ENCODE measurements around the gene MYCBPAP. TPM values are rescaled to one million over a fixed set of nuclear protein-coding genes. Genes with fewer than 3 reads are reported as not detected.

MYCBPAP gene
- total RNA-seq, 4 donors from 2014 or later = not detected

DNA sequence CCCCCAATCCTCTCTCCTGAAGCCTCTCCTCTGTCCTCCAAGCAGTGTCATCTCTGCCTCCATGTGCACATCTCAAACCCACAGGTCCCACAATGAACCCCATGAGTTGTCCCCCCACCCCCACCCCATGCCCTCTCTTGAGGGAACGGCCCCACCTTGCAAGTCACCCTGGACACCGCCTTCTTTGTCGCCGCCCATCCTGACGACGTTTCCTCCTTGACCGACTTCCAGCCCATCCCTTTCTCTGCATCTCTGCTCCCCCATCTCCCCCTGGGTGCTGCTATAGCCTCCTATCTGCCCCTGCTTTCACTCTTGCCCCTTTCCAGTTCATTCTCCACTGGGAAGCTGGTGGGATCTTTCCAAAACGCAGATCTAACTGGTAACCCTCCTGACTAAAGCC lies 37.1 kb downstream of the MYCBPAP start:
- intact Hi-C loops (cut with DNase I; ENCODE audit: low total_unique reads) = loop anchor here (5.0 kb wide), 1 partner anchor 407 kb away; no protein-coding TSS in a partner anchor
- Histone ChIP-seq H3K4me1 (peaks cover 16 to 28% of the 10 kb centered on the region in 2 donors), H3K4me3 (no peak overlapping the region), H3K27ac (no peak overlapping the region), H3K9me3 (no peaks in the 10 kb centered on the region), H3K36me3 (peaks cover 0 to 7% of the 10 kb centered on the region in 2 donors), H3K27me3 (no peaks in the 10 kb centered on the region)
- no peak for DNase-seq
- TF ChIP-seq, protein P1, sequence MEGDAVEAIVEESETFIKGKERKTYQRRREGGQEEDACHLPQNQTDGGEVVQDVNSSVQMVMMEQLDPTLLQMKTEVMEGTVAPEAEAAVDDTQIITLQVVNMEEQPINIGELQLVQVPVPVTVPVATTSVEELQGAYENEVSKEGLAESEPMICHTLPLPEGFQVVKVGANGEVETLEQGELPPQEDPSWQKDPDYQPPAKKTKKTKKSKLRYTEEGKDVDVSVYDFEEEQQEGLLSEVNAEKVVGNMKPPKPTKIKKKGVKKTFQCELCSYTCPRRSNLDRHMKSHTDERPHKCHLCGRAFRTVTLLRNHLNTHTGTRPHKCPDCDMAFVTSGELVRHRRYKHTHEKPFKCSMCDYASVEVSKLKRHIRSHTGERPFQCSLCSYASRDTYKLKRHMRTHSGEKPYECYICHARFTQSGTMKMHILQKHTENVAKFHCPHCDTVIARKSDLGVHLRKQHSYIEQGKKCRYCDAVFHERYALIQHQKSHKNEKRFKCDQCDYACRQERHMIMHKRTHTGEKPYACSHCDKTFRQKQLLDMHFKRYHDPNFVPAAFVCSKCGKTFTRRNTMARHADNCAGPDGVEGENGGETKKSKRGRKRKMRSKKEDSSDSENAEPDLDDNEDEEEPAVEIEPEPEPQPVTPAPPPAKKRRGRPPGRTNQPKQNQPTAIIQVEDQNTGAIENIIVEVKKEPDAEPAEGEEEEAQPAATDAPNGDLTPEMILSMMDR (IDR thresholded peaks at IDR 0.05 in 4 of 5, conservative IDR thresholded peaks at IDR 0.05 in 1 of 5) = no peak
- TF ChIP-seq POLR2A (IDR thresholded peaks at IDR 0.05) = no peak
- in situ Hi-C loops (cut with MboI; ENCODE audit: low sequenced_read_pairs in 4 of 4) = loop anchor here (5.0 to 25.0 kb wide), 7 partner anchors 82 to 409 kb away; partner anchors contain the start of genes ABCC3 (in 1 of the 4) and WFIKKN2 (in 1 of the 4)
- ATAC-seq = no peak

DNA sequence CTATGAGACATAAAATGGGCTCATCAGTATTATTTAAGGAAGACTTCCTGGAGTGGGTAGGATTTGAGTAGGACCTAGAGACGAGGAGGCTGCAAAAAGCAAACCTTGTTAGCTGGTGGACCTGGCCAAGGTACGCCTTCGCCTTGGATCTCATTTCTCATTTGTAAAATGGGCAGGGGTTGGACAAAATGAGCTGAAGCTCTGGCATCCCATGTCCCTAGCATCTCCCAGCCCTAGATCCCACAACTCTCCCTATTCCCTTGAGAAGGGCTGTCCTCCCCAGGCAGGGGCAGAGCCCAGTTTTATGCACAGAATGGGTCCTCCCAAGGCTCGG lies 38.4 kb downstream of the MYCBPAP start:
- no peaks in the 10 kb centered on the region for H3K27me3 ChIP-seq
- intact Hi-C loops (cut with DNase I; ENCODE audit: low total_unique reads) (loop anchor here (1.0 to 5.0 kb wide), 5 partner anchors 64 to 406 kb away; no protein-coding TSS in a partner anchor), in situ Hi-C loops (cut with MboI; ENCODE audit: low sequenced_read_pairs in 4 of 4) (loop anchor here (5.0 to 25.0 kb wide), 7 partner anchors 81 to 408 kb away; partner anchors contain the start of genes ABCC3 (in 1 of the 4) and WFIKKN2 (in 1 of the 4))
- DNase-seq (no peak), ATAC-seq (no peak)
- H3K9me3 ChIP-seq = no peaks in the 10 kb centered on the region
- H3K4me1 ChIP-seq = peaks cover 16 to 22% of the 10 kb centered on the region in 2 donors
- H3K36me3 ChIP-seq = peaks cover 0 to 8% of the 10 kb centered on the region in 2 donors
- peak overlapping the region in 3 of 4 donors; percentile 76 to 84 (median 81) for H3K27ac ChIP-seq
- no peak for TF ChIP-seq POLR2A (IDR thresholded peaks at IDR 0.05)
- TF ChIP-seq, protein P1 (IDR thresholded peaks at IDR 0.05 in 4 of 5, conservative IDR thresholded peaks at IDR 0.05 in 1 of 5) = no peak
- H3K4me3 ChIP-seq = peak overlapping the region in 2 of 4 donors; percentile 64 to 70

DNA sequence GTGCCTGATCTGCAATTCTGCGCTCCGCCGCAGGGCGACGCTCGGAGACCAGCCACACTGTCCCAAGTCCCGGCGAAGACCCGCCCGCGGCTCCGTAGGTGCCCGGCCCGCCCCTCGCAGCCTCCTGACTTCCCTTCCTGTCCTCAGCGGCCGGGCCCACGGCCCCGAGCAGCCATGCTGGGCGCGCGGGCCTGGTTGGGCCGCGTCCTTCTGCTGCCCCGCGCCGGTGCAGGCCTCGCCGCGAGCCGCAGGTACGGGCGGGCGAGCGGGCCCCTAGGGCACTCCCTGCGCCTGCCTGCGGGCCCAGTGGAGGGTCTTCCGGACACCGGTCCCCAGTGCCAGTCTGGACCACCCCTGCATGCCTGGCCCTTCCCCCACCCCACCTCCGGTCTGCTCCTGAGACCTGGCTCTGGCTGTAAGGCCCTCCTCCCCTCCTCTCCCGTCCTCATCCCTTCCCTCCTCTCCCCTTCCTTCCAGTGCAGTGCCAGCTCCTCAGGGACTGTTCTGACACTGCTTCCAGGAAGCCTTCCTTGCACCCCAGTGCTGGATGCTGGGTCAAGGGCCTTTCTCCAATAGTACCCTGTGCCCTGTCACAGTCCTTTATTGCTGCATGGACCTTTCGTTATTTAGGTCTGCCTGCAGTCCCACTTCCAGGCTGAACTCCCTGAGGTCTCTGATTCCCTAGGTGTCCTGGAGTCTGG lies 38.9 kb downstream of the MYCBPAP start, which contains the start of gene SPATA20:
TSS of gene SPATA20 (plus strand) at position 140 of the 701 bp plus-strand sequence. CDS start at position 175, 35 bp downstream.
- Histone ChIP-seq H3K36me3 (peaks cover 0 to 8% of the 10 kb centered on the region in 2 donors), H3K27me3 (no peaks in the 10 kb centered on the region), H3K4me1 (peaks cover 16 to 21% of the 10 kb centered on the region in 2 donors), H3K9me3 (no peaks in the 10 kb centered on the region), H3K4me3 (peak within 1 kb of the TSS; percentile 61 to 71 (median 67)), H3K27ac (peak within 1 kb of the TSS; percentile 76 to 84 (median 82))
- peak; percentile 70 to 84 for TF ChIP-seq POLR2A (IDR thresholded peaks at IDR 0.05)
- TF ChIP-seq, protein P1 (IDR thresholded peaks at IDR 0.05 in 4 of 5, conservative IDR thresholded peaks at IDR 0.05 in 1 of 5) = peak; percentile 96 to 100 (median 98)
- intact Hi-C loops (cut with DNase I; ENCODE audit: low total_unique reads) (loop anchor here (1.0 to 5.0 kb wide), 5 partner anchors 65 to 405 kb away; no protein-coding TSS in a partner anchor), in situ Hi-C loops (cut with MboI; ENCODE audit: low sequenced_read_pairs in 4 of 4) (loop anchor here (5.0 to 25.0 kb wide), 7 partner anchors 80 to 408 kb away; partner anchors contain the start of genes ABCC3 (in 1 of the 4) and WFIKKN2 (in 1 of the 4))
- DNase-seq (peak; percentile 87 to 90), ATAC-seq (peak; percentile 77 to 80)

DNA sequence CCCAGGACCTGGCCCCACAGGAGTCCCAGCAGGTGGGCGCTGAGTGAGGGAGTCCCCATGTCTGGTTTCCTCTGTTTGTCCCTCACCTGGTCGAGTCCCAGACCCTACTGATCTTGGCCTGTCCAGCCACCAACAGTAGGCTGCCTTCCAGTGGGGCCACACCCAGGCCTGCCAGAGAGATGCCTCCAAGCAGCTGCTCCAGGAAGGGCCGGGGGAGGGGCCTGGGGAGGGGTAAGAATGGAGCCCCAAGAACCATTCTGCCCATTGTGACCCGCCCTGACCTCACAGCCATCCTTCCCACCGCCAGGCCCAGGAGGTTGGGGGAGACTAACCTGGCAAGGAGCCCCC lies 39.5 kb downstream of the MYCBPAP start:
- intact Hi-C loops (cut with DNase I; ENCODE audit: low total_unique reads) = loop anchor here (1.0 to 5.0 kb wide), 5 partner anchors 65 to 405 kb away; no protein-coding TSS in a partner anchor
- H3K4me3 ChIP-seq = peak overlapping the region; percentile 61 to 71 (median 67)
- no peaks in the 10 kb centered on the region for H3K27me3 ChIP-seq
- H3K9me3 ChIP-seq = no peaks in the 10 kb centered on the region
- H3K27ac ChIP-seq = peak overlapping the region; percentile 76 to 84 (median 82)
- in situ Hi-C loops (cut with MboI; ENCODE audit: low sequenced_read_pairs in 4 of 4) = loop anchor here (5.0 to 25.0 kb wide), 7 partner anchors 80 to 407 kb away; partner anchors contain the start of genes ABCC3 (in 1 of the 4) and WFIKKN2 (in 1 of the 4)
- peaks cover 0 to 8% of the 10 kb centered on the region in 2 donors for H3K36me3 ChIP-seq
- ATAC-seq (no peak), DNase-seq (peak in 1 of 2 donors; percentile 37)
- TF ChIP-seq POLR2A (IDR thresholded peaks at IDR 0.05) = no peak
- TF ChIP-seq, protein P1 (IDR thresholded peaks at IDR 0.05 in 4 of 5, conservative IDR thresholded peaks at IDR 0.05 in 1 of 5) = no peak
- peaks cover 11 to 16% of the 10 kb centered on the region in 2 donors for H3K4me1 ChIP-seq
